Neural progenitor cell (in vitro differentiated cells): Measurements from ENCODE around the gene CENPM. TPM values are rescaled to one million over a fixed set of nuclear protein-coding genes. Genes with fewer than 3 reads are reported as not detected.

Experiments
- DNase-seq: peaks from one replicate; pipeline ENCODE4 v3.0.0-alpha.2; 2016; ENCODE audit warnings: low spot score
- H2AFZ ChIP-seq: fragments of 200-600 bp; sonication (generic); replicated peaks from 2 replicates; pipeline ENCODE4 v1.6.1; 2016; ENCODE audit warnings: antibody characterized with exemption
- H3F3A ChIP-seq: fragments of 200-600 bp; sonication (generic); 2 replicates; pipeline ENCODE4 v1.6.1; 2016; ENCODE audit warnings: antibody characterized with exemption, low read depth
- H3K27ac ChIP-seq: fragments of 200-600 bp; sonication (generic); 2 replicates; pipeline ENCODE4 v1.5.1; 2016; ENCODE audit warnings: mild to moderate bottlenecking
- H3K27me3 ChIP-seq: fragments of 200-600 bp; sonication (generic); 2 replicates; pipeline ENCODE4 v1.6.1; 2016; ENCODE audit warnings: mild to moderate bottlenecking, moderate library complexity
- H3K36me3 ChIP-seq: fragments of 200-600 bp; sonication (generic); 2 replicates; pipeline ENCODE4 v1.5.1; 2016
- H3K4me1 ChIP-seq: fragments of 200-600 bp; sonication (generic); 2 replicates; pipeline ENCODE4 v1.6.1; 2016; ENCODE audit warnings: mixed run types
- H3K4me2 ChIP-seq: fragments of 200-600 bp; sonication (generic); 2 replicates; pipeline ENCODE4 v1.6.1; 2016
- H3K4me3 ChIP-seq: fragments of 200-600 bp; sonication (generic); 2 replicates; pipeline ENCODE4 v1.5.1; 2016
- H3K79me2 ChIP-seq: fragments of 200-600 bp; sonication (generic); 2 replicates; pipeline ENCODE4 v1.6.1; 2016; ENCODE audit warnings: low read depth
- H3K9ac ChIP-seq: fragments of 200-600 bp; sonication (generic); 2 replicates; pipeline ENCODE4 v1.6.1; 2016
- H3K9me3 ChIP-seq: fragments of 200-600 bp; sonication (generic); 2 replicates; pipeline ENCODE4 v1.5.1; 2016; ENCODE audit warnings: low read depth
- H4K20me1 ChIP-seq: fragments of 200-600 bp; sonication (generic); 2 replicates; pipeline ENCODE4 v1.6.1; 2016; ENCODE audit warnings: low read depth
- H3K27ac Mint-ChIP-seq: 3 replicates; pipeline ENCODE4 v1.8.0; 2021; ENCODE audit warnings: mixed read lengths
- H3K27me3 Mint-ChIP-seq: 2 replicates; pipeline ENCODE4 v1.8.0; 2022; ENCODE audit warnings: low read depth, mild to moderate bottlenecking, inconsistent platforms, moderate library complexity, mixed read lengths; ENCODE audit not compliant: insufficient read depth
- H3K36me3 Mint-ChIP-seq: 3 replicates; pipeline ENCODE4 v1.8.0; 2021; ENCODE audit warnings: mixed read lengths
- H3K4me1 Mint-ChIP-seq: 3 replicates; pipeline ENCODE4 v1.8.0; 2021; ENCODE audit warnings: mixed read lengths
- H3K4me3 Mint-ChIP-seq: 3 replicates; pipeline ENCODE4 v1.8.0; 2021; ENCODE audit warnings: mild to moderate bottlenecking, moderate library complexity, mixed read lengths
- H3K9me3 Mint-ChIP-seq: 3 replicates; pipeline ENCODE4 v1.8.0; 2020; ENCODE audit warnings: mixed read lengths
- EZH2 ChIP-seq: fragments of 200-600 bp; sonication (generic); IDR thresholded peaks from 2 replicates; pipeline ENCODE4 v1.6.1; 2017; ENCODE audit warnings: antibody characterized with exemption, mild to moderate bottlenecking, moderate library complexity
- EZH2phosphoT487 ChIP-seq: fragments of 200-600 bp; sonication (generic); IDR thresholded peaks from 2 replicates; pipeline ENCODE4 v1.6.1; 2017; ENCODE audit warnings: antibody characterized with exemption
- total RNA-seq: library from RNA; depleted of rRNA; stranded (reverse); fragments of >200 nt; gene quantifications from 2 replicates; pipeline ENCODE4 v1.2.3, GENCODE V29; 2015; ENCODE audit warnings: low replicate concordance
- TF ChIP-seq, protein P1 (sequence below): fragments of 200-600 bp; sonication (generic); IDR thresholded peaks from 2 replicates; pipeline ENCODE4 v1.5.1; 2017; ENCODE audit warnings: antibody characterized with exemption, mild to moderate bottlenecking

CENPM gene
- total RNA-seq, 1 donor from 2014 or later, result 20.2 TPM

DNA sequence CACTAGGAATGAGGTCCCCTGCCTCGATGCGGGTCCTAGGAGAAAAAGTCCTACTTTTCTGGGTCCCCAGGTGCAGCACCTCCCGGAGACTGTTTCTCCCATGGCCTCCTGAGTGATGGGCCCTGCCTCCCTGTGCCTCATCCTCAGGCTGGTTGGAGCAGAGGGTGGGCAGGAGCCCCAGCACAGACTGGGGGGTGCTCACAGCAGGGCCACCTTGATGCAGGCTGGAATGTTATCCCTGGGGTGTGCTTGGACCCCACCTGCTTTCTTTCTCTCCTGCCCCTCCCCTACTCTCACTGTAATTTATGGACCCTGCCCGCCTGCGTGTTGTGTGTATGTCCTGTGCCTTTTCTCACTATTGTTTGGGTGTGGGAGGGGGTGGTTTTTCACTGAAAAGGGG, 40.1 kb downstream of the CENPM start:
- peaks cover 28% of the 10 kb centered on the region for H3F3A ChIP-seq
- no peak overlapping the region for H3K4me2 ChIP-seq
- H3K4me1 ChIP-seq, result peaks cover 13% of the 10 kb centered on the region
- H3K27me3 Mint-ChIP-seq, result peaks cover 26% of the 10 kb centered on the region
- no peak for DNase-seq
- no peak overlapping the region for H3K27ac ChIP-seq
- H3K9ac ChIP-seq, result no peak overlapping the region
- no peak overlapping the region for H3K4me3 Mint-ChIP-seq
- peaks cover 77% of the 10 kb centered on the region for H4K20me1 ChIP-seq
- TF ChIP-seq EZH2, result no peak
- H3K4me1 Mint-ChIP-seq, result peaks cover 5% of the 10 kb centered on the region
- peaks cover 43% of the 10 kb centered on the region for H3K27me3 ChIP-seq
- no peaks in the 10 kb centered on the region for H3K9me3 ChIP-seq
- peaks cover 12% of the 10 kb centered on the region for H3K36me3 Mint-ChIP-seq
- H3K79me2 ChIP-seq, result no peaks in the 10 kb centered on the region
- H3K36me3 ChIP-seq, result no peaks in the 10 kb centered on the region
- H2AFZ ChIP-seq, result no peak overlapping the region
- H3K27ac Mint-ChIP-seq, result no peak overlapping the region
- H3K9me3 Mint-ChIP-seq, result peaks cover 4% of the 10 kb centered on the region
- no peak overlapping the region for H3K4me3 ChIP-seq

DNA sequence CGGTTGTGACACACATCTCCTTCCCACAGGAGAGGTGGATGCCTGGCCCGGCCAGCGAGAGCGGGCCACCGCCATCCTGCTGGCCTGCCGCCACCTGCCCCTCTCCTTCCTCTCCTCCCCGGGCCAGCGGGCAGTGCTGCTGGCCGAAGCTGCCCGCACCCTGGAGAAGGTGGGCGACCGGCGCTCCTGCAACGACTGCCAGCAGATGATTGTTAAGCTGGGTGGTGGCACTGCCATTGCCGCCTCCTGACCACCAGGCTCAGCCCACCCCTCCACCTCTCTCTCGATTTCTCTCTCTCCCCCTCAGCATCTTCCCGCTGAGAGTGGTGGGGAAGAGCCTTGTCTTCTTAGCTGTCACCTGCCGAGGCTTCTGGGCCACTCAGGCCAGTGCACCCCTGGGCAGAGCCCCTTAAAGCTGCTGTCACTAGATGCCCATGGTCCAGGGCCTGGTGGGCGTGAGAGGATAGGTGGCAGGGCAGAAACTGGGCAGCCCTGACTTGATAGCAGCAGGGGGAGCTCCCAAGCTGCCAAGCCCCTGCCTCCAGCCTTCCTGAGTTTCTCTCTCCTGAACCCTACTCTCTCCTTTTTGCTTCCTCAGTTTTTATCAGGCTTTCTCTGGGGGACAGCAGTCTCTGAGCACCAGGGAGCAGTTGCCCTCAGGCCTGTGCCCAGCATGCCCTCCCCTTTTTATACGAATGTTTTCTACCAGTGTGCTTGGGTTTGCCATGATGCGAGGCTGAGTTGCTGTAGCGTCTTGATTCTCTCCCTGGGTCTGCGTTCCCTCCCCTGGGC, 41.3 kb downstream of the CENPM start:
- peaks cover 69% of the 10 kb centered on the region for H4K20me1 ChIP-seq
- H3K4me1 ChIP-seq, result peaks cover 7% of the 10 kb centered on the region

DNA sequence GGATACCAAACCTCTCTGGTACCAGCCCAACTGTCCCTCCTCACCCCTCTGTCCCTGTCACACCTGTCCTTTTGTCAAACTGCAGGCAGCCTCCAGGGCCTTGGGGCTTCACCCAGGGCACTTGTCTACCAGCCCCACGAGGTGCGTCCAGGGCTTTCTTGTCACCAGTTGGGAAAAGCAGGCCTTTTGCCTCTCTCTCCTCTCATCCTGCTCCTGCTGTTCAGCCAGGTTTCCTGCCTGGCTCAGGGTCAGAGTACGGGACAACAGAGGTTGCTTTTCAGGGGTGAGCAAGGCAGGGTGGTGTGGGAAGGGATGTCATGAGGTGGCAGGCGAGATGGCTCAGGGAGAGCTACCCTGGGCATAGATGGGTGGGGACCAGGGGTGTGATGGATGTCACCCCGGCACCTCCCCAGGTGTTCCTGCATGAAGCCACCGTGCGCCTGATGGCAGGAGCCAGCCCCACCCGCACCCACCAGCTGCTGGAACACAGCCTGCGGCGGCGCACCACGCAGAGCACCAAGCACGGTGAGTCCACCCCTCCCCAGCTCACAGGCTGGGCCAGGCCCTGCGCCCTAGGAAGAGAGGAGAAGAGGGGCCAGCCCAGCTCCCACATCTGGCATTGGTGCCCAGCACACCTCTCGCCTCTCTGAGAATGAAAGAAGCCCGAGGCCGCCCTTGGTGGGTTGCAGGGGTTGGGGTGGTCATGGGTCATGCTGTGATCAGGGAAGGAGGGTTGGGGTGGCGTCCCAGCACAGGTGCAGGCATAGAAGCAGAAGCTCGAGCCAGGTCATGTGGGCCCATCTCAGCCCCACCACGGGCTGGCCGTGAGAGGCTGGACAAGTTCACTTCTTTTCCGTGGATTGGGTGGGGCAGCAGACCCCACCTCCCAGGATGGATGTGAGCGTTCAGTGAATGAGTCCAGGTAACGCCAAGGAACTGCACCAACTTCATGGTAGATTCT, 42.2 kb downstream of the CENPM start:
- Mint-ChIP-seq H3K27me3 (peaks cover 24% of the 10 kb centered on the region), H3K9me3 (no peaks in the 10 kb centered on the region), H3K4me1 (peaks cover 3% of the 10 kb centered on the region), H3K36me3 (peaks cover 15% of the 10 kb centered on the region), H3K4me3 (no peak overlapping the region), H3K27ac (no peak overlapping the region)
- Histone ChIP-seq H3F3A (peaks cover 27% of the 10 kb centered on the region), H3K9me3 (no peaks in the 10 kb centered on the region), H3K27me3 (peaks cover 22% of the 10 kb centered on the region), H3K27ac (no peak overlapping the region), H3K79me2 (no peaks in the 10 kb centered on the region), H2AFZ (no peak overlapping the region), H3K36me3 (no peaks in the 10 kb centered on the region), H3K9ac (no peak overlapping the region), H3K4me3 (no peak overlapping the region), H3K4me1 (no peaks in the 10 kb centered on the region), H3K4me2 (no peak overlapping the region), H4K20me1 (peaks cover 64% of the 10 kb centered on the region)
- TF ChIP-seq, protein P1, sequence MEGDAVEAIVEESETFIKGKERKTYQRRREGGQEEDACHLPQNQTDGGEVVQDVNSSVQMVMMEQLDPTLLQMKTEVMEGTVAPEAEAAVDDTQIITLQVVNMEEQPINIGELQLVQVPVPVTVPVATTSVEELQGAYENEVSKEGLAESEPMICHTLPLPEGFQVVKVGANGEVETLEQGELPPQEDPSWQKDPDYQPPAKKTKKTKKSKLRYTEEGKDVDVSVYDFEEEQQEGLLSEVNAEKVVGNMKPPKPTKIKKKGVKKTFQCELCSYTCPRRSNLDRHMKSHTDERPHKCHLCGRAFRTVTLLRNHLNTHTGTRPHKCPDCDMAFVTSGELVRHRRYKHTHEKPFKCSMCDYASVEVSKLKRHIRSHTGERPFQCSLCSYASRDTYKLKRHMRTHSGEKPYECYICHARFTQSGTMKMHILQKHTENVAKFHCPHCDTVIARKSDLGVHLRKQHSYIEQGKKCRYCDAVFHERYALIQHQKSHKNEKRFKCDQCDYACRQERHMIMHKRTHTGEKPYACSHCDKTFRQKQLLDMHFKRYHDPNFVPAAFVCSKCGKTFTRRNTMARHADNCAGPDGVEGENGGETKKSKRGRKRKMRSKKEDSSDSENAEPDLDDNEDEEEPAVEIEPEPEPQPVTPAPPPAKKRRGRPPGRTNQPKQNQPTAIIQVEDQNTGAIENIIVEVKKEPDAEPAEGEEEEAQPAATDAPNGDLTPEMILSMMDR, result no peak
- no peak for TF ChIP-seq EZH2
- TF ChIP-seq EZH2phosphoT487, result no peak
- DNase-seq, result no peak

More for the DNA sequence above, 41.3 kb downstream of the CENPM start:
- H3K9me3 ChIP-seq, result no peaks in the 10 kb centered on the region
- H3K27me3 Mint-ChIP-seq, result peaks cover 24% of the 10 kb centered on the region
- no peak for DNase-seq
- no peak overlapping the region for H3K4me2 ChIP-seq
- H3K4me3 Mint-ChIP-seq, result peak overlapping the region; percentile 53
- no peak overlapping the region for H3K4me3 ChIP-seq
- no peak overlapping the region for H3K27ac ChIP-seq
- no peak overlapping the region for H3K9ac ChIP-seq
- H3K27me3 ChIP-seq, result peaks cover 31% of the 10 kb centered on the region
- no peak overlapping the region for H2AFZ ChIP-seq
- H3K79me2 ChIP-seq, result no peaks in the 10 kb centered on the region
- no peaks in the 10 kb centered on the region for H3K9me3 Mint-ChIP-seq
- H3K4me1 Mint-ChIP-seq, result peaks cover 3% of the 10 kb centered on the region
- H3K36me3 Mint-ChIP-seq, result peaks cover 15% of the 10 kb centered on the region
- TF ChIP-seq EZH2 (no peak), EZH2phosphoT487 (no peak)
- TF ChIP-seq, protein P1, result no peak
- H3K36me3 ChIP-seq, result no peaks in the 10 kb centered on the region
- H3F3A ChIP-seq, result peaks cover 28% of the 10 kb centered on the region
- no peak overlapping the region for H3K27ac Mint-ChIP-seq
